Ecto neural progenitor cell (in vitro differentiated cells): ENCODE data around the gene CFAP20.

Source experiments
- DNase-seq: peaks from one replicate; pipeline ENCODE4 v3.0.0-alpha.2; 2018; ENCODE audit warnings: low spot score

CFAP20 gene

GRCh38 chr16:58129097-58129936 lies at the start of gene CFAP20:
CFAP20 (minus strand) TSS chr16:58129381; CDS start chr16:58129115, 266 bp downstream.
- peak; percentile 99 for DNase-seq

- DNase-seq: no peak
Observed at GRCh38 chr16:58177353-58177710, 48.2 kb upstream of the CFAP20 start.

GRCh38 chr16:58176608-58177352 lies 47.6 kb upstream of the CFAP20 start:
- no peak for DNase-seq

GRCh38 chr16:58170223-58170622 lies 41.0 kb upstream of the CFAP20 start:
- no peak for DNase-seq

- no peak for DNase-seq
Observed at GRCh38 chr16:58160855-58161254, 31.7 kb upstream of the CFAP20 start.

- no peak for DNase-seq
Observed at GRCh38 chr16:58158725-58159124, 29.5 kb upstream of the CFAP20 start.

- no peak for DNase-seq
Observed at GRCh38 chr16:58157951-58158540, 28.9 kb upstream of the CFAP20 start.

- DNase-seq: no peak
Observed at GRCh38 chr16:58157239-58157638, 28.1 kb upstream of the CFAP20 start.

- DNase-seq: no peak
Observed at GRCh38 chr16:58155839-58156238, 26.7 kb upstream of the CFAP20 start.

GRCh38 chr16:58154345-58154744 lies 25.2 kb upstream of the CFAP20 start:
- no peak for DNase-seq

- DNase-seq: no peak
Observed at GRCh38 chr16:58152246-58152868, 23.2 kb upstream of the CFAP20 start.

GRCh38 chr16:58148526-58148925 lies 19.3 kb upstream of the CFAP20 start:
- no peak for DNase-seq

GRCh38 chr16:58148099-58148498 lies 18.9 kb upstream of the CFAP20 start:
- no peak for DNase-seq

GRCh38 chr16:58138852-58139251 lies 9.7 kb upstream of the CFAP20 start:
- DNase-seq: no peak

GRCh38 chr16:58137581-58137980 lies 8.4 kb upstream of the CFAP20 start:
- DNase-seq: no peak

- DNase-seq: no peak
Observed at GRCh38 chr16:58128711-58129096, 477 bp downstream of the CFAP20 start.

- DNase-seq: no peak
Observed at GRCh38 chr16:58128181-58128631, 975 bp downstream of the CFAP20 start.

- DNase-seq: no peak
Observed at GRCh38 chr16:58127634-58128033, 1.5 kb downstream of the CFAP20 start.

- DNase-seq: no peak
Observed at GRCh38 chr16:58127033-58127556, 2.1 kb downstream of the CFAP20 start.

- DNase-seq: no peak
Observed at GRCh38 chr16:58126451-58126961, 2.7 kb downstream of the CFAP20 start.

GRCh38 chr16:58125781-58126335 lies 3.3 kb downstream of the CFAP20 start:
- DNase-seq: no peak

- no peak for DNase-seq
Observed at GRCh38 chr16:58125041-58125440, 4.1 kb downstream of the CFAP20 start.
